Activated T-cell treated with anti-CD3 and anti-CD28 coated beads, Interleukin-2, amount 50 U/mL, for 72 hours (primary cell): ENCODE results near the gene ATP2B2. TPM values are rescaled to one million over a fixed set of nuclear protein-coding genes. Genes with fewer than 3 reads are reported as not detected.

ENCODE experiments used
- ATAC-seq, 2 donors: fragments of 150-1000 bp; cut with Tn5 transposase; replicated peaks in 1 of 2; 2 replicates each; pipeline ENCODE4 v1.10.0; 2021; ENCODE audit warnings: moderate library complexity in 2 of 2, mild to moderate bottlenecking in 1 of 2
- DNase-seq, 2 donors: peaks; one replicate each; pipeline ENCODE4 v3.0.0; 2021 to 2022; ENCODE audit warnings: mixed read lengths in 1 of 2
- H3K27ac Mint-ChIP-seq: one replicate; pipeline ENCODE4 v1.8.0; 2022; ENCODE audit warnings: mild to moderate bottlenecking, moderate library complexity, mixed read lengths
- H3K27me3 Mint-ChIP-seq: one replicate; pipeline ENCODE4 v1.8.0; 2022; ENCODE audit warnings: low read depth, mixed read lengths
- H3K36me3 Mint-ChIP-seq, 2 donors: one replicate each; pipeline ENCODE4 v1.8.0; 2022; ENCODE audit warnings: mixed read lengths in 2 of 2, mild to moderate bottlenecking in 1 of 2; ENCODE audit not compliant: insufficient read depth in 2 of 2
- H3K4me1 Mint-ChIP-seq: one replicate; pipeline ENCODE4 v1.8.0; 2022; ENCODE audit warnings: low read depth, mixed read lengths
- H3K4me3 Mint-ChIP-seq, 2 donors: one replicate each; pipeline ENCODE4 v1.8.0; 2022; ENCODE audit warnings: mild to moderate bottlenecking in 2 of 2, mixed read lengths in 2 of 2, moderate library complexity in 2 of 2
- H3K9me3 Mint-ChIP-seq, 2 donors: one replicate each; pipeline ENCODE4 v1.8.0; 2022; ENCODE audit warnings: mixed read lengths in 2 of 2
- total RNA-seq, 2 donors: library from RNA; stranded (reverse); gene quantifications; one replicate each; pipeline ENCODE4 v1.2.3, GENCODE V29; 2022

The ATP2B2 gene
- total RNA-seq, 2 donors from 2014 or later, result not detected

DNA sequence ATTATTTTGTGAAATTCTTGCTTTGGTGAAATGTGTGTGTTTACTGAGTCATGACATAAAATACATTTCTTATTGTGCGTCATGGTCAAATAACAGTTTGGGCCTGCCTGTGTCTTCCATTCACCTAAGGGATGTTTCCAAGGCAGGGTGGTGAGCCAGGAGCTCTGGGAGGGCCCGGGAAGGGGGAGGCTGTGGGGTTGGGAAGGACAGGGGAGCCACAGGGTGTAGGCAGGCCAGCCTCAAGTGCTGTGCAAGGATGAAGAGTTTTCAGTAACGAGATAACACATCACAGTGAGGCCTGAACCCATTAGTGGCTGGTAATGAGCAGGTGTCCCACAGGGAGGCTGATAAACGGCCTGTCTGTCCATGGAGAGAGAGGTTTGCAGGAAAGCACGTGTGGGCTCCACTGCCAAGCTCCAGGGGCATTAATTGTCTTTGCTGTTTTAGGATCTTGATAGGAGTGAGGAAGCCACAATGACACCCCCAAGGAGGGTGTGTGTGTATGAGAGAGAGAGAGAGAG lies 148.9 kb downstream of the ATP2B2 start:
- Mint-ChIP-seq H3K4me1 (peaks cover 1% of the 10 kb centered on the region), H3K9me3 (no peaks in the 10 kb centered on the region), H3K36me3 (no peaks in the 10 kb centered on the region), H3K27ac (no peak overlapping the region), H3K27me3 (peaks cover 30% of the 10 kb centered on the region), H3K4me3 (no peak overlapping the region)
- DNase-seq (no peak), ATAC-seq (no peak)

GRCh38 chr3:10354361-10355015 lies 150.9 kb downstream of the ATP2B2 start:
- H3K36me3 Mint-ChIP-seq, result no peaks in the 10 kb centered on the region
- no peak for DNase-seq
- no peaks in the 10 kb centered on the region for H3K9me3 Mint-ChIP-seq
- ATAC-seq, result no peak
- no peak overlapping the region for H3K4me3 Mint-ChIP-seq
- H3K27ac Mint-ChIP-seq, result no peak overlapping the region
- no peaks in the 10 kb centered on the region for H3K4me1 Mint-ChIP-seq
- peaks cover 16% of the 10 kb centered on the region for H3K27me3 Mint-ChIP-seq

GRCh38 chr3:10353661-10354360 lies 151.6 kb downstream of the ATP2B2 start:
- no peaks in the 10 kb centered on the region for H3K9me3 Mint-ChIP-seq
- H3K4me3 Mint-ChIP-seq, result no peak overlapping the region
- H3K36me3 Mint-ChIP-seq, result no peaks in the 10 kb centered on the region
- no peak for DNase-seq
- H3K4me1 Mint-ChIP-seq, result no peaks in the 10 kb centered on the region
- no peak for ATAC-seq
- H3K27ac Mint-ChIP-seq, result no peak overlapping the region
- H3K27me3 Mint-ChIP-seq, result peaks cover 16% of the 10 kb centered on the region

GRCh38 chr3:10353160-10353559 lies 152.2 kb downstream of the ATP2B2 start:
- Mint-ChIP-seq H3K4me1 (no peaks in the 10 kb centered on the region), H3K9me3 (no peaks in the 10 kb centered on the region), H3K27ac (no peak overlapping the region), H3K4me3 (no peak overlapping the region), H3K36me3 (no peaks in the 10 kb centered on the region), H3K27me3 (peaks cover 16% of the 10 kb centered on the region)
- DNase-seq (no peak), ATAC-seq (no peak)

DNA sequence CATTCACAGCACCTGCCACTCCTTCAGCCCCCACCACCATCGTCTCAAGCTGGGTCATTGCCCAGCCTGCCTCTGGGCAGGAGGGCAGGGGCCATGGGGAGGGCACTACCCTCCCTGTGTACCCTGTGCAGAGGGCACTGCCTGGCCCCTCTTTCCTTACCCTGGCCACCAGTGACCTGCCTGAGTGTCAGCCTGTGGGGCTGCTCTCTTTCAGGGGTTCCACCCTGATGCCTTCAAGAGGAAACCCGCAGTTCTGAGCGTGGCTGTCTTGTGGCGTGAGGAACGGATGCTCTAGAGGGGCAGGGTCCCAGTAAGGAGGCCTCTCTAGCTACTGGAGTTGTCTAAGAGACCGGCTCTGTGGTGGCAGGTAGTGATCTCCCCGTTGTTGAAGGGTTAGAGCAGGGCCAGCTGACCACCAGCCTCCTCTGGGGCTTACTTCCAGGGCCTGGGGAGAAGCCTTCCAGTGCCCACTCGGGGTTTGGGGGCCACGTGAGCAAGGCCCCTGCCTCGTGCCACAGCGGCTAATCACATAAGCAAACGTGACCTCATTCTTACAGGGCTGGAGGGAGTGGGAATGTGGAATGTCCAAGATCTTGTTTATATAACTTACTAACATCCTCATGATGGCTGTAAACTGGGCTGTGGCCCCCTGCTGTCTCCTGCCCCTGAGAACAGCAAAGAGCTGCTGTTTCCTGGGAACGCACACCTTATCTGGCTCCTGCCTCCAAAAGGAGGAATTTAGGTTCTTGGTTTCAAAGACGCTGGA lies 153.1 kb downstream of the ATP2B2 start:
- Mint-ChIP-seq H3K4me1 (no peaks in the 10 kb centered on the region), H3K36me3 (no peaks in the 10 kb centered on the region), H3K27ac (no peak overlapping the region), H3K4me3 (no peak overlapping the region), H3K9me3 (no peaks in the 10 kb centered on the region), H3K27me3 (peaks cover 16% of the 10 kb centered on the region)
- ATAC-seq (no peak), DNase-seq (no peak)

DNA sequence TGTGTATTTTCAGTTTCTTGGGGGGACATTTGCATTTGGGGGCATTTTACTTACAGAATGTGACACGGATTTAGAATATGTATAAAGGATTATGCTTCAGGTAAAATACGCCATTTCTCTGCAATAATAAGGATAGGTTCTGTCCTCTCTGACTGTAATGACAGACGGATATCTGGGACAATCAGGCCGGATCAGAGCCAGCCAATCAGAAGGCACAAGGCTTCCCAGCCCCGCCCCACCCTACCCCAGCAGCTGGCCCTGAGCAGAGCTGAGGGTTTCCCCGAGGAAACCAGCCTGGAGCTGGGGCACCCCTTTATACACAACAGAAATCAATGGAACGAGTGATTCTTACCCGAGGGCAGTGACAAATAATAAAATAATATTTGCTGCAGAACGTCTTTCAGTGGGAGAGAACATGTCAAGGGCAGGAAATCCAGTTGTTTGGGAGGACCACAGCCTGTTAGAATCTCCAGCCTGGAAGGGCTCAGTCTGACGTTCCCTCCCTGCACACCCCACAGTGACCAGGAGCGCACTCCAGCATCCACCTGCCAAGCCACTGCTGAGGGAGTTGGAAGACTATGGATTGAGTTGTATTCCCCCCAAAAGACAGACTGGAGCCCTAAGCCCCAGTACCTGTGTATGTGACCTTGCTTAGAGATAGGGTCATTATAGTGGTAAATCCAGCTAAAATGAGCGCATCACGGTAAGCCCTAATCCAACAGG lies 154.2 kb downstream of the ATP2B2 start:
- H3K4me1 Mint-ChIP-seq, result no peaks in the 10 kb centered on the region
- H3K9me3 Mint-ChIP-seq, result no peaks in the 10 kb centered on the region
- H3K36me3 Mint-ChIP-seq, result no peaks in the 10 kb centered on the region
- H3K27me3 Mint-ChIP-seq, result peaks cover 16% of the 10 kb centered on the region
- no peak overlapping the region for H3K27ac Mint-ChIP-seq
- ATAC-seq (no peak), DNase-seq (no peak)
- no peak overlapping the region for H3K4me3 Mint-ChIP-seq

DNA sequence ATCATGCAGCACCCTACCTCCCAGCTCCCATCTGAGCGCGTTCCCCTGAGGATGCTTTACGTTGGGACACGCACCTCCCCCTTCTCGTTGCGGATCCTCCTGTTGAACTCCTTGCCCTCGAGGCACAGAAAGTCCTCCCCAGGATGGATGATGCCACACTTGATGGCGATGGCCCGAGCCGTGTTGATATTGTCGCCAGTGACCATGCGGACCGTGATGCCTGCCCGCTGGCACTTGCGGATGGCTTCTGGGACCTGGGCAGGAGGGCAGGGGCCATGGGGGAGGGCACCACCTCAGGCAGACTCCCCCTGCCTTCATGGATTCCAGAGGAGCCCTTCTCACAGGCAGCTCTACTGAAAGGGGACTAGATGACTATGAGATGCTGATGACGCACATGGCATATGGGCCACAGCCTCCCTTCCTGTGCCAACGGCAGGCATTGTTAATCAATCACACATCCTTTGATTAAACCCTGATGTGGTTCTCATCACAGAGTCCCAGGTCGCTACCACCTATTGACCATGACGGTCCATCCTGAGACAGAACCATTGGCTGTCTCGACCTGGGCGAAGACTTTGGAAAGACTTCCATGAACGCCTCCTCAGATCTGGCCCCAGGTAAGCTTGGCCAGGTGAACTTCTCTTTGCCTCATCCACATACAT lies 154.9 kb downstream of the ATP2B2 start:
- no peak overlapping the region for H3K4me3 Mint-ChIP-seq
- DNase-seq, result no peak
- H3K27ac Mint-ChIP-seq, result no peak overlapping the region
- no peaks in the 10 kb centered on the region for H3K36me3 Mint-ChIP-seq
- no peaks in the 10 kb centered on the region for H3K4me1 Mint-ChIP-seq
- peaks cover 16% of the 10 kb centered on the region for H3K27me3 Mint-ChIP-seq
- ATAC-seq, result no peak
- no peaks in the 10 kb centered on the region for H3K9me3 Mint-ChIP-seq

GRCh38 chr3:10349801-10350200 lies 155.6 kb downstream of the ATP2B2 start:
- ATAC-seq, result no peak
- Mint-ChIP-seq H3K9me3 (no peaks in the 10 kb centered on the region), H3K4me1 (no peaks in the 10 kb centered on the region), H3K4me3 (no peak overlapping the region), H3K27ac (no peak overlapping the region), H3K36me3 (no peaks in the 10 kb centered on the region), H3K27me3 (peaks cover 16% of the 10 kb centered on the region)
- no peak for DNase-seq

GRCh38 chr3:10348404-10348721 lies 157.0 kb downstream of the ATP2B2 start:
- Mint-ChIP-seq H3K27ac (no peak overlapping the region), H3K4me1 (peaks cover 5% of the 10 kb centered on the region), H3K4me3 (no peak overlapping the region), H3K27me3 (peaks cover 3% of the 10 kb centered on the region), H3K9me3 (no peaks in the 10 kb centered on the region), H3K36me3 (no peaks in the 10 kb centered on the region)
- ATAC-seq (no peak), DNase-seq (no peak)

DNA sequence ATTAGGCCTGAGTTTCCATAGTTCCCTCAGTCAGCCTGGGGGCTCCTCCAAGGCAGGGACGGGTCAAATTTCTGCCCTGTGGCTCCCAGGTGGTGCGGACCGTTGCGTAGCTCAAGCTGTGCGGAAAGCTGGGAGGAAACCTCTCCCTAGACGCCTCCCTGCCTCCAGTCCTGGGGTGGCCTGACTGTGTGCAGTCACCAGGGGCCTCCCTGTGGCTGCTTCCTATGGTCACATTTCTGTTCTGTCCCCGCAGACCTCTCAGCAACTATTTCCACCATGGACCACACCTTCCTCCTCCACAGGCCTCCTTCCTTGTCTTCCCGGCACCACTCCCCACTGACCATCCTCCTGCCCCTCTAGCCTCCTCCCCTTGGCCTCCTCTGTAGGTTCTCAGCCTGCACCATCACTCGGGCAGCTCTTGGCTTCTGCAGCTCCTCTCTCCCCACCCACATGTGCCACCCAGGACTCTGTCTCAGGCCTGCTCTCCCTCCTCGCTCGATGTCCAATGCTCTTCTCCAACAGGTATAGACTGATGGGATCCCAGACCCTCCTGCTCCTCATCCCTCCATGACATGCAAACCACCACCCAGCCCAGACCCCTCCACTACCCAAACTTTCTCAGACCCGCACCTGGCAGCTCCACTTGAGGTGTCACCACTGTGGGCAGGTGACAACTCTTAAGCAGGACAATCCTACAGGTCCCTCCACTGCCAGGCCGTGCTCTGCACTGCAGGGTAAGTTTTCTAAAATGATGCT lies 157.6 kb downstream of the ATP2B2 start:
- no peak overlapping the region for H3K4me3 Mint-ChIP-seq
- no peaks in the 10 kb centered on the region for H3K27me3 Mint-ChIP-seq

GRCh38 chr3:10345911-10346310 lies 159.5 kb downstream of the ATP2B2 start:
- H3K27ac Mint-ChIP-seq, result no peak overlapping the region
- no peaks in the 10 kb centered on the region for H3K27me3 Mint-ChIP-seq
- no peak for ATAC-seq
- H3K9me3 Mint-ChIP-seq, result no peaks in the 10 kb centered on the region
- DNase-seq, result no peak
- no peak overlapping the region for H3K4me3 Mint-ChIP-seq
- peaks cover 5% of the 10 kb centered on the region for H3K4me1 Mint-ChIP-seq
- H3K36me3 Mint-ChIP-seq, result no peaks in the 10 kb centered on the region

More for the DNA sequence above, 157.6 kb downstream of the ATP2B2 start:
- DNase-seq (no peak), ATAC-seq (no peak)
- Mint-ChIP-seq H3K27ac (no peak overlapping the region), H3K9me3 (no peaks in the 10 kb centered on the region), H3K4me1 (peaks cover 5% of the 10 kb centered on the region), H3K36me3 (no peaks in the 10 kb centered on the region)

DNA sequence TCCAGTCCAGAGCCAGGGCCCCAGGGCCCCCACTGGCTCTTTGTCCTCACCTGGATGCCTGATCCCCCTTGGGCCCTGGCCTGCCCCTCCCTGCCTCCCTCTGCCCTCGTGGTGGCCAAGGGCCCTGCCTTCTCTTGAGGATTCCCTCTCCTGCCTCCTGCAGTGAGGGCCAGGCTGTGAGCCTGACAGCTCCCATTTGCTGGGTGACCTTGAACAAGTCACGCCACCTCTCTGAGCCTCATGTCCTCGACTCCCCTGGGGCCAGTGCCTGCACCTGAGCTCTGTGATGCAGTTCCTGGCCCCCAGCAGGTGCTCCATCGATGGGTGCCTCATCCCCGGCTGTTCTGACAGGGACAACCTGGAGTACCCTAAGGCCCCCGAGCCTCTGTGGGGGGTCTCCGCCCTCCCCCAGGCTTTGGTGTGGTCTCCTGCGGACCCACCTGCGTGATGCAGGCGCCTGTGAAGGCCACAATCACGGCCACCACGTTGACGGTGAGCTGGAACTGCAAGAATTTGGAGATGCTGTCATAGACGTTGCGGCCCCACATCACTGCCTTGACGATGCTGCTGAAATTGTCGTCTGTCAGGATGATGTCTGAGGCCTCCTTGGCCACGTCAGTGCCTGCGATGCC lies 160.3 kb downstream of the ATP2B2 start:
- no peaks in the 10 kb centered on the region for H3K36me3 Mint-ChIP-seq
- peaks cover 5% of the 10 kb centered on the region for H3K4me1 Mint-ChIP-seq
- ATAC-seq, result no peak
- no peak for DNase-seq
- no peak overlapping the region for H3K4me3 Mint-ChIP-seq
- no peak overlapping the region for H3K27ac Mint-ChIP-seq
- H3K27me3 Mint-ChIP-seq, result no peaks in the 10 kb centered on the region
- no peaks in the 10 kb centered on the region for H3K9me3 Mint-ChIP-seq
